Fibroblast of lung (primary cell): ENCODE measurements around the gene GALNT7.

Experiments
- CTCF ChIP-seq, 2 donors: IDR thresholded peaks in 1 of 2; conservative IDR thresholded peaks in 1 of 2; 1 replicate in 1 of 2; 2 replicates in 1 of 2; pipeline ENCODE4 v1.5.1; 2011 to 2012; ENCODE audit warnings: low read length in 2 of 2, control low read depth in 1 of 2, inconsistent platforms in 1 of 2, low read depth in 1 of 2, mild to moderate bottlenecking in 1 of 2
- EZH2 ChIP-seq: IDR thresholded peaks from 2 replicates; pipeline ENCODE4 v1.5.1; 2012; ENCODE audit warnings: low read length, control low read depth, mild to moderate bottlenecking; ENCODE audit errors: missing control alignments

GRCh38 chr4:173334891-173335752, 166.5 kb downstream of the GALNT7 start:
- TF ChIP-seq CTCF (conservative IDR thresholded peaks at IDR 0.05 in 1 of 2, IDR thresholded peaks at IDR 0.05 in 1 of 2; ENCODE audit: low read depth in 1 of 2, low read length in 2 of 2) (no peak), EZH2 (no peak)
